G401.6 (cell line): Measurements from ENCODE around the gene ANTKMT.

Experiments used
- FAIRE-seq: peaks from 2 replicates; lab custom pipeline; 2012; peaks lifted over from hg19 to GRCh38; lab: Jason Lieb, UNC

Gene ANTKMT

GRCh38 chr16:720990-721764, at the start of gene ANTKMT:
ANTKMT (plus strand) TSS chr16:721146; CDS start chr16:721275, 129 bp downstream.
- FAIRE-seq = no peak

- no peak for FAIRE-seq
Measured at GRCh38 chr16:671353-672131, 49.4 kb upstream of the ANTKMT start.

- no peak for FAIRE-seq
Measured at GRCh38 chr16:672371-672770, 48.6 kb upstream of the ANTKMT start.

- FAIRE-seq = no peak
Measured at GRCh38 chr16:672851-673250, 48.1 kb upstream of the ANTKMT start.

- FAIRE-seq = no peak
Measured at GRCh38 chr16:673399-673991, 47.5 kb upstream of the ANTKMT start.

- FAIRE-seq = no peak
Measured at GRCh38 chr16:674214-674881, 46.6 kb upstream of the ANTKMT start.

GRCh38 chr16:674968-675883, 45.7 kb upstream of the ANTKMT start, which contains the start of gene RHBDL1:
RHBDL1 (plus strand) TSS chr16:675671; CDS start chr16:675791, 120 bp downstream.
- no peak for FAIRE-seq

- FAIRE-seq = no peak
Measured at GRCh38 chr16:675884-676564, 44.9 kb upstream of the ANTKMT start.

GRCh38 chr16:676565-676902, 44.4 kb upstream of the ANTKMT start:
- no peak for FAIRE-seq

GRCh38 chr16:676913-677312, 44.0 kb upstream of the ANTKMT start:
- FAIRE-seq = no peak

GRCh38 chr16:677316-678190, 43.4 kb upstream of the ANTKMT start:
- FAIRE-seq = no peak

- no peak for FAIRE-seq
Measured at GRCh38 chr16:678209-678857, 42.6 kb upstream of the ANTKMT start.

- no peak for FAIRE-seq
Measured at GRCh38 chr16:678858-679813, 41.8 kb upstream of the ANTKMT start.

- no peak for FAIRE-seq
Measured at GRCh38 chr16:679814-680624, 40.9 kb upstream of the ANTKMT start, which contains the start of gene STUB1. STUB1 (plus strand) TSS chr16:680410; CDS start chr16:680526, 116 bp downstream.

- FAIRE-seq = no peak
Measured at GRCh38 chr16:680625-680945, 40.4 kb upstream of the ANTKMT start.

- FAIRE-seq = no peak
Measured at GRCh38 chr16:680967-681745, 39.8 kb upstream of the ANTKMT start.
